IPS DF 4.7 (cell line): ENCODE measurements around the gene GLP1R.

Experiments
- DNase-seq: peaks from one replicate; pipeline ENCODE4 v3.0.0-alpha.2; 2013; ENCODE audit warnings: low spot score; ENCODE audit errors: extremely low read depth

GLP1R gene

DNA sequence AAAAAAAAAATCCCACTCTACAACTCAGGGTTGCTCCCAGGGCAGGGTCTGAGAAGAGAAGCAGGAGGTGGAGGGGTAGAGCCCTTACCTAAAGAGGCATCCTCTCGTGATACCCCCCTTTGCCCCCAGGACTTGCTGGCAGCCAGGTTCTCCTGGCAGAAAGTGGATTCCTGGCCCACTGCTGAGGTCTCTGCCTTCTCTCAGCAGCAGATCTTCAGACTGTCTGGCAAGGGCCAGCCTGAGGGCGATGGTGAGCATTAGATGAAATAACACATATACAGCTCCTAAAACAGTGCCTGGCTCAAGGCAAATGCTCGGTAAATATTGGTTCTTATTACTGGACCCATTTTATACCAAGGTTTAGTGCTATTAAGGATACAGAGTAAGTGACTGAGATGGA, 4.8 kb upstream of the GLP1R start:
- DNase-seq = no peak

DNA sequence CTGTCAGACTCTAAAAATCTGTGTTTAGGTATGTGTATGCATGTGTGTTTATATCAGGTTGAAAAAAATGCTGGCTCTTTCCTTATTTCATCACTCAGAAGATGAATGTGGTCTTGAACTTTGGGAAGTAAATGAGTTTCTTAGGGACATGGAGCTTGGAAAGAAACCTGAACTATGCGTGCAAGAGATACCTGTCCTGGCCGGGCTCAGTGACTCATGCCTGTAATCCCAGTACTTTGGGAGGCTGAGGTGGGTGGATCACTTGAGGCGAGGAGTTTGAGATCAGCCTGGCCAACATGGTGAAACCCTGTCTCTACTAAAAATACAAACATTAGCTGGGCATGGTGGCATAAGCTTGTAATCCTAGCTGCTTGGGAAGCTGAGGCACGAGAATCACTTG, 4.4 kb upstream of the GLP1R start:
- DNase-seq = no peak

DNA sequence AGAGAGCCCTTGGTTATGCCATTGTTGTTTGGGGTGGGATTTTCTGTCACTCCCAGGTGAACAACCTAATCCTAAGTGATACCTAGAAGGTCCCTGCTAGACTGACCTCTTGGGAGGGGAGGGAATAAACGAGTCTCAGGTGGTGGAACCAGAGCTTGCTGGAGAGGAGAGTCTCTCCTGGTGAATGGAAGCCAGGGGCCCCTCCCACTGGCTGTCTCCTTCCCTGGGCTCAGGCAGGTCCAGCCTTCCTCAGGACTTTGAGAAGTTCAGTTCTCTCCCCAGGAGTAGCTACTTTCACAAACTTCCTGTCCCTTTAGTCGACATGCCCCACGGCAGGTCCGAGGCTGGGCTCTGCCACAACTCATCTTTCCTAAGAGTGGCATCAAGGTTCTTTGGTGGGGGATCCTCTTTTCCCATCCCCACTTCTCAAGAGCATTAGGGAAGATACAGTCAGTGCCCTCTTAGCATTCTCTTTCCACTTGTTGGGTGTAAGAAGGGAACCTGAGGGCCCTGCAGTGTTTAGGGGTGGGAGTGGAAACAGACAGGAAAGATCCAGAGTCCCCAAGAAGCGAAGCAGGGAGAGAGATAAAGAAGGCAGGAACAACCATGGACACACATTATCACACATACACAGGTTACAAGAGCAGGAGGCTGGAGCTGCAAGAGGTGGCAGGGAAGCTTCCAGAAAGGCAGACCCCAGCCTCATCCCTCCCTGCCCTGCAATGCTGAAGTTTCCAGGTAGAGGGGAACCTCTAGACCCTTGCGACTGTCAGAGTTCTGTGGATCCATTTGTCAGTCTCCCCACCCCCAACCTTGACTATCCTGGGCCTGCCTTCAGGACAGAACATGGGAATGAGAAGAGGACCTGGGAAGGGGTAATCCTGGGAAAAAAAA, 900 bp upstream of the GLP1R start:
- DNase-seq = no peak

DNA sequence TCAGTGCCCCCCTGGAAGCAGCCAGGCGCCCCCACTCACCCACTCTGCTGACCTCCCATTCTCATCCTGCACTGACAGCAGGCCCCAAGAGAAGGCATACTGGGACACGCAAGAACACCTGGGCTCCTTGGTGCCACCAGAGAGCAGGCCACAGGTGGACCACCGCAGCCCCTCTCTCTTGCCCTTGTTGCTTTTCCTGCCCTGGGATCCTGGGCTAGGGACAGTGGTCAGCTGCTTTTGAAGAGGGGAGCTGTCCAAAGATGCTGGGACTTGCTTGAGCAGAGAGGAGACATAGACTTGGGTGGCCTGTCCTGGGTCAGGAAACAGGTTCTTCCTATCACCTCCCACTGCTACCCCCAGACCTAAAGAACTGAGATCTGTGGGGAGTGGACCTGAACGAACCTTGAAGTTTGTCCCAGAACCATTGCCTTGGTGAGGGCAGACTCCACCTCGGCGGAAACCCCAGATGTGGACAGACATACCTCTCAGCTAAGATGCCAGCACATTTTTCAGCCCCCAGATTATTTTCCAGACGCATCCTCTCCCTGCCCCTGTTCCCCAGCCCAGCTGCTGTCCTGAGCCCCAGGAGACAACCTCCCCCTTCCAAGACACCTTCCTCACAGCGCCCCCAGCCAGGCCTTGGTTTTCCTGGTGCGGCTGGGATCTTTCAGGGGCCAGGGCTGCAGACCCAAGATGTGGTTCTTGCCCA, 1.1 kb downstream of the GLP1R start:
- no peak for DNase-seq

DNA sequence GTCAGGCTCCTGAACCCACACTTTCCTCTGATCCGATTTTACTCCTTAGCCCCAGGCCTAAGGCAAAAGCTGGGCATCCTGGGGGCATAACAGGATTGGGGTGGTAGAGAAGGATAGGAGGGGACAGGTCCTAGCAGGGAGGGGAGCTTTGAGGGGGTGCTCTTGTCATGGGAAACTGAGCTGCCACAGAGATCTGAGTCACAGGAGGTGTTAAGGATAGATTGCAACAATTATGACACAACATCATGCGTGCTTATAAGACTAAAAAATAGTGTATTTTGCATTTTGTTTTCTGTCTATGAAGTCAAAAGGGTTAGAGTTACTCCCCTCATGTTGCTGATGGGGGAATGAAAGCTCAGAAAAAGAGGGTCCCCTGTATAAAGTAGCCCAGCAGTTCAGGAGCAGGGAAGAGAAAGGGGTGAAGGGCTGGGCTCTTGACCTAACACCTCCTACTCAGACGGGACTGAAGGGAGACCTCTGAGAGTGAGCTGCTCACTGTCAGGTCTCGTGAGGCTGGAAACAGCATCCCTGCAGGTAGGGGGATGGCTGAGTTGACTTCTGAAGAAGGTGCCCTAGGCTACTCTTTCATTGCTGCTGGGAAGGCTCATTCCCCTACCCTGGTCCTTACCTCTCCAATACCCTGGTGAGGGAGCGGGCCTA, 2.0 kb downstream of the GLP1R start:
- no peak for DNase-seq

DNA sequence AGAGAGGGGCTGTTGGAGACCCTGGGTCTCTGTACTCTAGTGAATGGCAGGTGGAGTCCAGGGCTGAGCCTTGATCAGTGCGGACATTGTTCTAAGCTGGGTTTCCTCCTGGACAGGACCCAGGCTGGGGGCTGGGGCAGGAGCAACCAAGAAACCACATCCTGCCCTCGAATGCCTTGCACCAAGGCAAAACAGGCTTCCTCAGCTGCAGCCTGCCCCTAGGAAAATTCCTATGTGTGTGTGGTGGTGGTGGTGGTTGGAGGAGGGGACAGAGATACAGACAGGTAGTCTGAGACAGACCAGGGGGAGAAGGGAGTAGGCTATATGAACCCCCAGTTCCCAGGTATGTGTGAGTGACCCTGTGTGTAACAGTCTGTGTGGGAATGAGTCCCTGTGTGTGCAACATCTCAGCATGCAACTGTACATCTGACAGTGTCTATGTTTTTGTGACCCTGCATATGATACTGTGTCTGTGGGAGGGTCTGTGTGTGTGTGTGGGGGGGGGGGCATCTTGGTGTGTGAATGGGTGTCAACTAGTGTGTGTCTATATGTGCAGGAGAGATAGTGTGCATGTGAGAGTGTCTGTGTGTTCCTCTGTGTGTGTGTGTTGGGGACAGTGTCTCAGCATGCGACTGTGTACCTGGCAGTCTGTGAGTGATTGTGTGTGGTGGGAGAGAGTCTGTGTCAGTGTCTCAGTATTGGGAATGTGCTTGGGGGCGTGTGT, 3.0 kb downstream of the GLP1R start:
- DNase-seq = no peak

DNA sequence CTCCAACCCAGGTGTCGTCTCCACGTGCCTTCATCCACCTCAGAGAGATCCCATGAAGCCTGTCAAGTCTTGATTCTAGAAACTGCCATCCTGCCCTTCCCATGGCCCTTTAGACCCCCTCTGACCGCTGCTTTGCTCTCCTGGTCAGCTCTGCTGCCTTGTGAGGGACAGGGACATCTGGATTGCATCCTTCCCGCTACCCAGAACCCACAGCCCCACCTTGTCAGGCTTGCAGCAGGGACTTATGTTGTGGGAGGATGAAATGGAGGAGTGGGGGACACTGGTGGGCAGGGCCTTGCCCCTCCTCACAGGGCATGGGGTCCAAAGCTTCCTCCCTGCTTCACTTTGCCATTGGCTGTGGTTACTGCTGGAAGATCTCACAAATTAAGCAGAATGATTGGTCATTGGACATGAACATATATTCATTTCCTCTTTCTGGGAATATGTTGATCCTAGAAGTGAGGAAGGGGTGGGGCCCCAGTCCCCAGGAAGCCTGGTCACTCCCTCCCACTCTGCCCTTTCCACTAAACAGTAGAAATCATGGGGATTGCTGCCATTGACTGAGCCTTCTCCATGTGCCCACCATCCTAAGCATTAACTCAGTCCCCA, 4.5 kb downstream of the GLP1R start:
- DNase-seq = no peak

DNA sequence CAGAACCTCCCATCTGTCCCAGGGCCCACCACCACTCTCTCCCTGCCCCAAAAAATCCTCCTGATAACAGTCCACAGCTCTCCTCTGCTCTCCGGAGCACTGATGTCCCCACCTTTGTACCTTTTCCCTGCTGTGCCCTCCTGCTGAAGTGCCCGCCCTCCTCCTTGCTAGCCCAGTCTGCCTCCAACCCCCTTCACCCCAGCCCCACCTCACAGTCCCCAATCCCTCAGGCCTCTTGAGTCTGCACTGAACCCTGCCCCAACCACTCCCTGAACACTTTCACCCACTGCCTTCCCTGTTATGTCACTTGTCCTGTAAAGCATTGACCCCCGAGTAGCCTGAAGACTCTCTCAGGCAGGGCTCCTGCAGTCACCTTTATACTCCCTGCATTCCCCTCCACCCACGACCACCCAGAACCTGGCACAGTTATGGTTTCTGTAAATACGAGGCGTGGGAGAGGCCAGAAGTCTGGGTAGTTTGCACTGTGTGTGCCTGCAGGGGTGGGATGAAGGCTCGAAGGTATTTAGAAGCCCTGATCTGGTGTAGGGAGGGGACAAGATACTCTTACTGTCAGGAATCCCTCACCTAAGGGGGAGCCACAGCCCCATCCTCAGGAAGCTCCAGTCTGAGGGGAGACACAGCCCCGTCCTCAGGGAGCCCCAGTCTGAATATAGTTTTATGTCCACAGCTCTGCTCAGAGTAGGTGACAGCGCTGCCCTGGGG, 5.4 kb downstream of the GLP1R start:
- no peak for DNase-seq

DNA sequence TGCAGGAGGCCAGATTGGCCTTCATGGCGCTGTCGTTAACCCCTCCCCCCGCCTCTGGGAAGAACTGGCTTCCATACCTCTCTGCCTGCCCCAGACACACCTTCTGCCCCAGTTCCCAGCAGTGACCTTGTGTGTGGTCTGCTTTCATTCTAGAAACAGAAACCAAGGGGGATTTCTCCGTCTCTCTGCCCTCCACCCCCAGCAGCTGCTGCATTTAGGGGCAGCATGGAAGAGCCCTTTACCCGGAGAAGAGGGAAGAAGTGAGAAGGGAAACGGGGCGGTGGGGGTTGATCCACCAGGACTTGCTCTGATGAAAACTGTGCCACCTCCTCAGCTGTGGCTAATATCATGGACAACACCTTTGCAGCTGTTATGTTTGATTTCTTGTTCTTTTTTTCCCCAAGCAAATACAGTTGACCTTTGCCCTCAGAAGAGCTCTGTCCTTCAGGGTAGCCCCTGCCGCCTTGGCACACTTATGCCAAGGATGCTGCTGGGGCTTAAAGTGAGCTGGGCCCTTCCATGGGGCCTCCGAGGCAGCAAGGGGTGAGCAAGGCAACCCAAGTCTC, 6.1 kb downstream of the GLP1R start:
- no peak for DNase-seq

DNA sequence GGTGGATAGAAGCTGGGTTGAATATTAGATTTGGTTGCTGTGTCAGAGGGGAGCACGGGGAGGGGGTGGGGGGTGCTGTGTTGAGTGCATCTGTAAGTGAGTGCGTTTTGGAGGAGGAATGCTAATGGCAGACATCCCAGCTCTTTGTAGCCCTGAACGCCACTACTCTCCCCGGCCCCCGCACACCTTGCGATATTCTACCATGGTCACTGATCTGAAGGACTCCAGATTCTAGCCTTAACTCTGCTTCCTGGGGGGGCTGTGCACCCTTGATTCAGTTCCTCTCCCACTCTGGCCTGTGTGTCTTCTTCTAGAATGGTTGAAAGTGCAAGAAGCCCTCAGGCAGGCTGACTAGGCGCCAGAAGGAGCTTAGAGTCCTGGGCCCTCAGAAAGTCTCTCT, 7.1 kb downstream of the GLP1R start:
- DNase-seq = no peak

DNA sequence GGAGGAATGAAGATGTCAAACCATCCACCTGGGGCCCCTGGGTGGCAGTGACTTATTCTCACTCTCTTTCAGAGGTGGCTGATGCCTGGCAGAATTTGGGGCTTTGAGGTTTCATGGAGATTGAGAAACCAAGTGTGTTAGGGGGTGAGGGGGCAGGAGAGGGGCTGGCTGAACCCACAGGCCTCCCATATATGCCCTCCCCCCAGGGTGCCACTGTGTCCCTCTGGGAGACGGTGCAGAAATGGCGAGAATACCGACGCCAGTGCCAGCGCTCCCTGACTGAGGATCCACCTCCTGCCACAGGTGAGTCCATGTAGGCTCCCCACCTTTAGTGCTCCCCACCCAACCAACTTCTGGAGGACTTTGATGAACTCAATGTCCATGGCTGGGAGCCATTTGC, 7.6 kb downstream of the GLP1R start:
- no peak for DNase-seq

DNA sequence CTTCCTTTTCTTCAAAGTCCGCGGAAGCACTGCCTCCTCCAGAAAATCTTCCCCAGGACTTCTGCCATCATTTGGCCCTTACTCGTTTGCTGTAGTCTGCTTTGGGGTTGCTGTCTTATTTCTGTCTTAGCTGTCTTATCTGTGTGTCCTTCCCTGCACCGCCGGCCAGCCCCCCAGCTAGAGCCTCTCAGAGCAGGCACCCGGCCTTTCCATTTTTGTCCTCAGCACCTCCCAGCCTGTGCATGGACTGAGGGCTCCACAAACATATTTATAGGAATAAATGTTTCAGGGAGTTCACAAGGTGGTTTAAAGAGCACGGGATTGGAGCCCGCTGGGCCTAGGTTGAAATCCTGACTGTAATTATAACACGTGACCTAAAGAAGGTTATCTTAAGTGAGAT, 8.1 kb downstream of the GLP1R start:
- DNase-seq = no peak

DNA sequence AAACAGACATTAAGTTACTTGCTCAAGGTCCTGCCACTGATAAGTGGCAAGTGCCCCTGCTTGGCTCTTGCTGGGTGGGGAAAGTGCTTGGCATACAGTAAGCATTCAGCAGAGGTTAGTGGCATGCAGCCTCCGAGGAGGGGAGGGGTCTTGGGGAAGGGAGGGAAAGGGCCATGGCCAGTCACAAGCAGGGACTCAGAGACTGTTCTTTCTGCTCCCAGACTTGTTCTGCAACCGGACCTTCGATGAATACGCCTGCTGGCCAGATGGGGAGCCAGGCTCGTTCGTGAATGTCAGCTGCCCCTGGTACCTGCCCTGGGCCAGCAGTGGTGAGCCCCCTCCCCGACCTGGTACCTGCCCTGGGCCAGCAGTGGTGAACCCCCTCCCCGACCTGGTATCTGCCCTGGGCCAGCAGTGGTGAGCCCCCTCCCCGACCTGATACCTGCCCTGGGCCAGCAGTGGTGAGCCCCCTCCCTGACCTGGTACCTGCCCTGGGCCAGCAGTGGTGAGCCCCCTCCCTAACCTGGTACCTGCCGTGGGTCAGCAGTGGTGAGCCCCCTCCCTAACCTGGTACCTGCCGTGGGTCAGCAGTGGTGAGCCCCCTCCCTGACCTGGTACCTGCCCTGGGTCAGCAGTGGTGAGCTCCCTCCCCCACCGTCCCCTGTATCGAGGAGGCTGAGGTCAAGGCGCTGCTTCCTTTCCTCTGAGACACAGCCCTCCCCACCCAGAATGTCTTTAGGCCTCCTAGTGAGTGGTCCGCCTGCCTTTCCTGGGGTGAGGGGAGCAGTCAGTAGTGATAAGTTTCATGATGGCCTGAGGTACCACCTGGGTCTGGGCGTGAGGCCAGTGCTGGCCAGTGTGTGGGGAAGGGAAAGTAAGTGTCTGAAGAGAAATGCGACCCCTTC, 8.9 kb downstream of the GLP1R start:
- no peak for DNase-seq

DNA sequence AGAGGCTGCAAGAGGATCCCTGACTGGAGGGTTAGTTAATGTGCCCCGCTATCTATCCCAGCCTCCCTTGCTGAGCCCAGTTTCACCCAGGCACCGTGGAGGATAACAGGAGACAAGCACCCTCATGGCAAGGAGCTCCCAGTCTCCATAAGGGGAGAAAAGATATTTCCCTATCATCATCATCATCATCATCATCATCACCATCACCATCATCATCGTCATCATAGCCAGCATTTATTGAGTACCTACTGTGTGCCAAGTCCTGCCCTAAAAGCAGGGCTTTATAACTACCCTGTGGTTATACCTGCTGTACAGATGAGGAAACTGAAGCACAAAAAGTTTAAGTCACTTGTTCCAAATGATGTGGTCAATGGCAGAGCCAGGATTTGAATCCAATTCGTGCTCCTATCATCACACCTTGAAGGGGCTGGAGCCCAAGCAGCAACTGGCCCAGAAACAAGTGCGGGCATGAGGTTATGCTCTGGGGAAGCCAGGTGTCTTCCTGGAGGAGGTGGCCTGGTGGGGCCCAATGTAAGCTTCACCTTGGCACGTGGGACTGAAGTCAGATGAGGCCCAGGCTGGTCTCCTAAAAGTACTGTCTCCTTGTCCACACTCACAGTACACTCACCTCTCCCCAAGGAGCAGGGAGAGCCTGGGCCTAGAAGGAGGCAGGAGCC, 10.0 kb downstream of the GLP1R start:
- no peak for DNase-seq

DNA sequence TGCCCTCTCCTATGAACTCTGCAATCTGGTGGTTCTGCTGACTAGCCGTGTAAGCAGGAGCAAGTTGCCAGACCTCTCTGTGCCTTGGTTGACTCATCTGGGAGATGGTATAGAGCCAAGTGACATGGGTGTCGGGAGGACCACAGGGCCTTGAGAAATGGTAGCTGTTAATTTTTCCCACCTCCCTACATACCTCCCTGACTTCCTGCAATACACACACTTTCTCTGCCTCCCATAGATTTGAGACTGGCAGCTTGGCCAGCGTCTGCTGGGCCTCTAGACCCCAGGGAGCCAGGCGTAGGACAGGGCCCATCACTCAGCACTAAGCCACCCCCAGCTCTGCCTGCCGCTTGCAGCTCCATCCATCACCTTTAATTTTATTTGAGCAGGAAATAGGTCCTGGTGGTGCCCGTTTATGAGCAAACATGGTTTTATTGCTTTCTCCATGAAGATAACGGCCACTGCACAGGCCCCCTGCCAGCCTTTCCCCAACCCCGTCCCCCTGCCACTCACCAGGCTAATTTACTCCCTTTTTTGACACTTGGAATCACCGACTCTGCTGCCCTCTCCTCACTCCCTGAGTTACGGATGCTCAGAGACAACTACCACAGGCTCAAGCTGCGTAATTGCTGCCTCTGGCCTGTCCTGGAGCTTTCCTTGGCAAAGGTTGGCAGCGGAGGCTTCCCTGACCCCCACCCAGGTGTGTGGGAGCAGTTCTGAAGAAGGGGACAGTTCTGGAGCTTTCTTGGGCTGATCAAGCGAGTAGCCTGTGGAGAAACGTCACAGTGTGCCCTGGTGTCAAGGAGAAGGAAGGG, 11.1 kb downstream of the GLP1R start:
- DNase-seq = no peak

DNA sequence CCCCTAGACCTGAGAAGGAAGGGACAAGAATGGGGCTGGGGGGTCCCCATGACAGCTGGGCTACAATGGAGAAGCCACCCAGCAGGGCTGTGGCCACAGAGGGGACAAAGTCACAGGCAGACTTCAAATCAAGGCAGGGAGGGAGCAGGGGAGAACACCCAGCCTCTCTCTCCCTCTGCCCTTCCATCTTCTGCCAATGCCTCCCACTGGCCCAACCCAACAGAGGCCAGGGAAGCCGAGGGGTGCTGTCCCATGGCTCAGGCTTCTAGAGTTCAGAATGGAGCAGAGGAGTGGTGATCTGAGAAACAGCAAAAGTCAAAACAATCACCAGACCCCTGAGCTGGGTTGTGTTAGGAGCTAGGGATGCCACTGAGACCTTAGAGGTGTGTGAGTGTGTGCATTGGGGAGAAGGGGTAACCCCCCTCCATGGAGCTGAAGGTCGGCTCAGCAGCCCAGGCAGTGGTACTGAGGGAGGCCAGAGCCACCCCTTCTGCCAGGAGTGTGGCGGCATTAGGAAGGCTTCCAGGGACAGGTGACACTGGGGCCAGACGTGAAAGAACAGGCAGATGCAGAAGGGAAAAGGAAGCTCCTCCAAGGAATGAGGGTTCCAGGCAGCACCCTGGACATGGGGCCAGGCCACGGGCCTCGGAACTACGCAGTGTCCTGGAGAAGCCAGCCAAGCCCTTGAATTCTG, 12.0 kb downstream of the GLP1R start:
- no peak for DNase-seq

DNA sequence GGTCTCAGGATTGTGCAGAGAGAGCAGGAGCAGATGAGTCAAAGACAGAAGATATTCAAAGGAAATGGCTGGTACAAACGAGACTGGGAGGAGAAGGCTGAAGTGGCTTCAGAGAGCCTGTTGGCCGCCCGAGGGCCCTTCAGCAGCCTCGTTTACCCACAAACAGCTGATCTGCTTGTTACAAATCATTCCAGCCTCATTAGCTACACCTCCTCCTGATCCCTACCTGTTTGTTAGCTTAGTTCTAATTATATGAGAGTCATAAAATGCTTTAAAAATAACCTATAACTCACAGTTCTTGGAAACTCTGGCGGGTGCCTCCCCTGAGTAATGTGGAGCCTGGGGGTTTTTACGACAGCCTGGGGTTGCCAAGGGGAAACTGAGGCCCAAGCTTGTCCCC, 12.6 kb downstream of the GLP1R start:
- no peak for DNase-seq
